Suppressor macrophage treated with lipopolysaccharide for 1 hour (primary cell): ENCODE results near the gene LRRC49.

Experiments
- DNase-seq, 3 donors: peaks; one replicate each; pipeline ENCODE4 v3.0.0-alpha.2; 2020 to 2022

The LRRC49 gene

GRCh38 chr15:71057143-71057542, 164.5 kb downstream of the LRRC49 start:
- DNase-seq, result no peak

GRCh38 chr15:71057581-71057980, 165.0 kb downstream of the LRRC49 start:
- no peak for DNase-seq

- DNase-seq, result no peak
Measured at GRCh38 chr15:71060983-71061382, 168.4 kb downstream of the LRRC49 start.

DNA sequence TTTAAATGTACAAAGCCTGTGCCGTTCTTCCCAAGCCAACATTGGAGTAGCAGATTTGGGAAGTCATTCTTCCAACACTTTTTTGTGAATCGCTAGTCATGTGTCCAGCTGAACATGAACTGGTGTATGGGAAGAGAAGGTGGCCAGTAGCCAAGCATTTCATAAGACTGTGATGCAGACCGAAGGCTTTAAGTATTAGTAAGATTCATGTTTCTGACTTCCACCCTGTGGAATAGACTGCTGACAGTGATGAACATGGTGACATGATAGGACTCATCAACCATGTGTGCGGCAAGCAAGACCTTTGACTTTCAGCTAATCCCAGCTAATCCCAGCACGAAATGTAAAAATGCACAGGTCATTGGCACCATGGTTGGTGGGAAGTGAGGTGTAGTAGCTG, 174.4 kb downstream of the LRRC49 start:
- DNase-seq, result no peak

DNA sequence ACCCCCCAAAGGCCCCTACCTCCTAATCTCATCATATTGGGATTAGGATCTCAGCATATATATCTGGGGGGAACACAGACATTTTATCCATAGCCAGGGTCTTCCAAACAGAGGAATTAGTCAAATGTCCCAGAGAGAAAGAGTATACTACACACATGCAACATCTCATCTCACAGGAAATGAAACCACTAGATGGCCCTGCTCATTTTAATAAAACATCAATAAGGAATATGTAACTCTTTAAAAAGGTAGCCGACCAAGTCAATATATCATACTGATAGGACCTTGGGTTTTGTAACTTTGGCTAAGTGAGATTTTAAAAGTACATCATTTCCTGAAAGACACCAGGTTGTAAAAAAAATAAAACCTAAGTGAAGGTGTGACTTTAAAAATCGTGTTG, 177.1 kb downstream of the LRRC49 start:
- no peak for DNase-seq

GRCh38 chr15:71071529-71071928, 178.9 kb downstream of the LRRC49 start:
- no peak for DNase-seq

- DNase-seq, result no peak
Measured at GRCh38 chr15:71072423-71072822, 179.8 kb downstream of the LRRC49 start.

GRCh38 chr15:71078506-71079207, 186.0 kb downstream of the LRRC49 start:
- no peak for DNase-seq

- no peak for DNase-seq
Measured at GRCh38 chr15:71079208-71080044, 186.8 kb downstream of the LRRC49 start.

DNA sequence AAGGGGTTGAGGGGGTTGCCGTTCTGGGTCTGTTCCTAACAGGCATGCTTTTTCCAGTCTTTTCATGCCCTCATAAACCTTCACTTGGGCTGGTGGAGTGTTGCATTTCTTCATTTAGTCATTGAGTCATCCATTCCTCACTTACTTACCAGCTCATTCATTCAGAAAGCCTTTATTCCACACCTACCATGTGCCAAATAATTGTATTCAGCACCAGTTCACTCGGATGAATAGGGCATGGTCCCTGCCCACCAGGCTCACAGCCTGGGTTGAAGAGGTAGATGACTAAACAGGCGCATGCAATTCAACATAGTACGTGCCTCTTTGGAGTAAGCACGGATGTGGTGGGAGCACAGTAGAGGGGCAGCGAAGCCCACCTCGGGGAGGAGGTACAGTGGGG, 187.5 kb downstream of the LRRC49 start:
- DNase-seq, result no peak

DNA sequence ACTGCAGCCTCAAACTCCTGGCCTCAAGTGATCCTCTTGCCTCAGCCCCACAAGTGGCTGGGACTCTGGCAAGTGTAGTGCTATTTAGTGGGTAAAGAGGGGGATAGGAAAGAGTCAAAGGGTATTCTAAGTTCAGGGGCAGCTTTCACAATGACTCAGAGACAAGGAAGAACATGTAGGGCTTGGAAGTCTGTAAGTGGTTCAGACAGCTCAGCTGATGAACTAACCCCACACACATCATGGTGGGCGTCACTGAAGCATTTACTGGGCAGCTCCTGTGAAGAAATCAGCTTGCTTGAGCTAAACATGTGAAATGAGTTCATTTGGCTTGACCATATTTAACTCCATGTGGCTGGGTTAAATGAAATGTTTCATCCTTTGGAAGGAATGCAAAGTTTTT, 188.1 kb downstream of the LRRC49 start:
- DNase-seq, result peak; percentile 23 to 40 (median 28)

GRCh38 chr15:71082803-71083202, 190.2 kb downstream of the LRRC49 start:
- DNase-seq, result no peak

DNA sequence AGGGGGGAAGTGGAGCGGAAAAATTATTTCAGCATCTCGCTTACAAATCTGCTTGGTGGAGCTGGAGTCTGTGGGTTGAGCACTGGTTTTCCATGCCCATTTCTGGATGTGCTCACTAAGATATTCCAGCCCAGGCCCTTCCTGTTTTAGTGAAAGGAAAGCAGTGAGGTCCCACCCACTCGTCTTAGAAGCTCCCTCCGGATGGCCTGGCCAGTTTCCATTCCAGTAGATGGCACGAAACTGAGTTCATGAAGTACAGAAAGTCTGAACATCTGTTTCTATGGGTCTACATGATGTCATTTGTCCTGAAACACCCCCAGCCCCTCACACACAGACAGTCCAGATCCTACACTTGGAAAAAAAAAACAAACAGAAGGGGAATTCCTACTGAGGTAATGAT, 190.7 kb downstream of the LRRC49 start:
- no peak for DNase-seq

DNA sequence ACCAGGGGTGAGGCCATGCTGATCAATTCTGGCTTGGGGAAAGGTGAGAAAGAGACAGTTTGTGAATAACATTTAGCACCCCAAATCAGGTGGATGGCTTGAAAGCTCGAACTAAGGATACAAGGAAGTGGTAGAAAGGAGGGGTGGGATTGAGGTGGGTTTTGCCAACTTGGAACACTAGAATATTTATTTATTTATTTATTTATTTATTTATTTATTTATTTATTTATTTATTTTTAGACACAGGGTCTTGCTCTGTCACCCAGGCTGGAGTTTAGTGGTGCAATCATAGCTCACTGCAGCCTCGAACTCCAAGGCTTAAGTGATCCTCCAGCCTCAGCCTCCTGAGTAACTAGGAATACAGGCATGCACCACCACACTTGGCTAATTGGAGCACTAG, 191.6 kb downstream of the LRRC49 start:
- no peak for DNase-seq

DNA sequence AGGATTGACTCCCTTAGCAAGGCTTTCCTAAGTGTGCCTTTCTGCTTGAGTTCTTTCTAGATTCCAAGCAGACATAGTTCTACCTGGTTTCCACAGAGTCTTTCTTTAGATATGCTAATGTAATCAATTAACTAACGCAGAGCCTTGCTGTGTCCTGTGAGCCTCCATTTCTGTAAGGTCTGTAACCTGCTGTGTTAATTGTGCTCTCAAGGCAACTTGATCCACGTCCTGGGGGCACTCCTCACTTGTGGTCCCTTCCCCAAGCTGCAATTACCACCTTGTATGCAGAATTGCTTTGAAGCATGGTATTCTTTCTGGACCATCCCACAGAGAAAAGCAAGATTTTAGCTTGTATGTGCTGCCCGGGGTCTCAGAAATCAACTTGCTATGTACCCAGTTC, 193.2 kb downstream of the LRRC49 start:
- DNase-seq, result no peak

DNA sequence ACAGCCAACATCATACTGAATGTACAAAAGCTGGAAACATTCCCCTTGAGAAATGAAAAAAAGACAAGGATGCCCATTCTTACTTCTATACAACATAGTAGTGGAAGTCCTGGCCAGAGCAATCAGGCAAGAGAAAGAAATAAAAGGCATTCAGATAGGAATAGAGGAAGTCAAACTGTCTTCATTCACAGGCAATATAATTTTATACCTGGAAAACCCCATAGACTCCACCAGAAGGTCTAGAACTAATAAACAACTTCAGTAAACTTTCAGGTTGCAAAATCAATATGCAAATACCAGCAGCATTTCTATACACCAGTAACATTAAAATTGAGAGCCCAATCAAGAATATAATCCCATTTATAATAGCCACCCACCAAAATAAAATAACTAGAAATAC, 195.5 kb downstream of the LRRC49 start:
- DNase-seq, result no peak

- no peak for DNase-seq
Measured at GRCh38 chr15:71088683-71089082, 196.1 kb downstream of the LRRC49 start.

- no peak for DNase-seq
Measured at GRCh38 chr15:71089801-71090200, 197.2 kb downstream of the LRRC49 start.

GRCh38 chr15:71091601-71092000, 199.0 kb downstream of the LRRC49 start:
- DNase-seq, result no peak

DNA sequence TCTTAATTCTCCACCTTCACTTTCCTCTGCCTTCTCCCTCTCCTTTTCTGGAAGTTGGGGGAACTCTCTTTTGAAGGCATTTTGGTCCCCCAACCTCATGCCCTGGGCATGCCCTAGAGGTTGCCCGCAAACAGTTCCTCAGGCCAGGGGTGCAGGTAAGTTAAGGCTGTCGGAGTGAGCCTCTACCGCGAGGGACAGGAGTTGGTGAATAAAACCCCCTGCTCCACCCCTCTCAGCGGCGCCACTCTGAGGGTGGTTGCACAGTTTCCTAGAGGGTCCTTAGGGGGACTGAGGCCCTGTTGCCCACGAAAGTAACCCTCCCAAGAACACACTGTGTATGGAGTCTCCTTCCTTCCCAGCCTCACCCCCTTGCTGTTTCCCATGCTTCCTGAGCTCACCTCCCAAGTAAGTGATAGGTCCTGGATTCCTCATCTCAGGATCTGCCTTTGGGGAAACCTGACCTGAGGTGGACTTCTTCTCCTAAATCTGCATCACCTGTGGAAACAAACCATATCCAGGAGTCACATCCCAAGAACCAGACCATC, 199.5 kb downstream of the LRRC49 start:
- DNase-seq, result no peak

GRCh38 chr15:71093054-71094024, 200.7 kb downstream of the LRRC49 start:
- DNase-seq, result no peak

DNA sequence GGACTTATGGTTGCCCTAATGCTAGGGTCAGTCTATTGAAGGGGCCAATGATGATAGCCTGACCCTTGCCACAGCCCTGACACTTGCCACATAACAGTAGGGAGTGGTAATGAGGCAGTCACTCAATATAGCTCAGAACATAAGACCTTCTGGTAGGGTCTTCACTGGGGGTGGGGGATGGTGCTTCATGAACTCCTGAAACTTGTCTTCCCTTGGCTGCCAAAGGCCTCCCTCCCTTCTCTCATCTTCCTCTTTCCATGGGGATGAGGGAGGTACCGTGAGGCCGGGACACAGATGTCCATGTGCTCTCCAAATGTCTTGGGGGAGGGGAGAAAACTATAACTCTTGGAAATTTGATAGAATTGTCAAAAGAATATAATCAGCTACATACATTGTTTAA, 201.5 kb downstream of the LRRC49 start:
- DNase-seq, result no peak

DNA sequence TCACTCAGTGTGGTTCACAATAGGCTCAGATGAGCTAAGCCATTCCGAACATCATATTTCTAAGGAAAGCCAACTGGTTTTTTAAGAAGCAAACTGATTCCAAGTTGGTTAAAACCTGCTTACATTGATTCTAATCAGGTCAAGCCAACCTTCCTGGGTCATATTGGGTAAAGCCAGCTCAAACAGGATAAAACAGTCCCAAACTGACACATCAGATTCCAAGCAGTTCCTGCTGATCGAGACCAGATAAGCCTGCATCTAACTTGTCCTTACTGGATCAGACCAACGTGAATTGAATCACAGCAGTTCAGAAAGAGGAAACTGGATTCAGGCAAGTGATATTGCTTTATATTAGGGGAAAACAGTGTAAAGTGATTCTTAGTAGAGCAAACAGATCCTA, 204.1 kb downstream of the LRRC49 start:
- no peak for DNase-seq
